ENCODE results near the gene ZNF277. TPM values are rescaled to one million over a fixed set of nuclear protein-coding genes. Genes with fewer than 3 reads are reported as not detected.

The ZNF277 gene
- total RNA-seq, 1 donor from 2014 or later: 58.2 TPM

- FAIRE-seq (no peak), DNase-seq (ENCODE audit: low read depth) (no peak)
- TF ChIP-seq CTCF (IDR thresholded peaks at IDR 0.05; ENCODE audit: insufficient read depth, low read length, severe bottlenecking): no peak
- Histone ChIP-seq H3K27me3 (ENCODE audit: control insufficient read depth, insufficient read depth, low read length) (no peaks in the 10 kb centered on the region), H3K4me3 (ENCODE audit: low read depth, low read length) (no peak overlapping the region), H3K36me3 (ENCODE audit: control insufficient read depth, insufficient read depth, low read length) (no peaks in the 10 kb centered on the region)
Measured at GRCh38 chr7:112224186-112224585, 17.7 kb downstream of the ZNF277 start.

GRCh38 chr7:112225006-112225405, 18.5 kb downstream of the ZNF277 start:
- FAIRE-seq: no peak

GRCh38 chr7:112226701-112227276, 20.3 kb downstream of the ZNF277 start:
- no peaks in the 10 kb centered on the region for H3K36me3 ChIP-seq (ENCODE audit: control insufficient read depth, insufficient read depth, low read length)
- DNase-seq (ENCODE audit: low read depth) (peak; percentile 93), FAIRE-seq (no peak)
- no peak overlapping the region for H3K4me3 ChIP-seq (ENCODE audit: low read depth, low read length)
- no peaks in the 10 kb centered on the region for H3K27me3 ChIP-seq (ENCODE audit: control insufficient read depth, insufficient read depth, low read length)
- TF ChIP-seq CTCF (IDR thresholded peaks at IDR 0.05; ENCODE audit: insufficient read depth, low read length, severe bottlenecking): no peak

More at GRCh38 chr7:112225006-112225405, 18.5 kb downstream of the ZNF277 start:
- no peak for TF ChIP-seq CTCF (IDR thresholded peaks at IDR 0.05; ENCODE audit: insufficient read depth, low read length, severe bottlenecking)
- Histone ChIP-seq H3K27me3 (ENCODE audit: control insufficient read depth, insufficient read depth, low read length) (no peaks in the 10 kb centered on the region), H3K4me3 (ENCODE audit: low read depth, low read length) (no peak overlapping the region), H3K36me3 (ENCODE audit: control insufficient read depth, insufficient read depth, low read length) (no peaks in the 10 kb centered on the region)
- DNase-seq (ENCODE audit: low read depth): no peak

GRCh38 chr7:112228632-112229031, 22.1 kb downstream of the ZNF277 start:
- DNase-seq (ENCODE audit: low read depth) (no peak), FAIRE-seq (no peak)
- no peak for TF ChIP-seq CTCF (IDR thresholded peaks at IDR 0.05; ENCODE audit: insufficient read depth, low read length, severe bottlenecking)
- no peak overlapping the region for H3K4me3 ChIP-seq (ENCODE audit: low read depth, low read length)
- H3K36me3 ChIP-seq (ENCODE audit: control insufficient read depth, insufficient read depth, low read length): no peaks in the 10 kb centered on the region
- H3K27me3 ChIP-seq (ENCODE audit: control insufficient read depth, insufficient read depth, low read length): no peaks in the 10 kb centered on the region

- FAIRE-seq: no peak
- no peak for DNase-seq (ENCODE audit: low read depth)
- Histone ChIP-seq H3K4me3 (ENCODE audit: low read depth, low read length) (no peak overlapping the region), H3K36me3 (ENCODE audit: control insufficient read depth, insufficient read depth, low read length) (no peaks in the 10 kb centered on the region), H3K27me3 (ENCODE audit: control insufficient read depth, insufficient read depth, low read length) (no peaks in the 10 kb centered on the region)
- TF ChIP-seq CTCF (IDR thresholded peaks at IDR 0.05; ENCODE audit: insufficient read depth, low read length, severe bottlenecking): no peak
Measured at GRCh38 chr7:112232212-112232978, 25.9 kb downstream of the ZNF277 start.
